CD4-positive, alpha-beta memory T cell (primary cell): ENCODE data around the gene ACADSB. TPM values are rescaled to one million over a fixed set of nuclear protein-coding genes. Genes with fewer than 3 reads are reported as not detected.

Experiments used
- CTCF ChIA-PET: fragments of 350-600 bp; sonication (Branson Sonifier 250); formaldehyde crosslinking; loops from one replicate; lab custom pipeline; 2021; ENCODE audit warnings: inconsistent platforms; ENCODE audit not compliant: partially characterized antibody; lab: Charles Lee
- POLR2A ChIA-PET: fragments of 350-600 bp; sonication (Branson Sonifier 250); formaldehyde crosslinking; loops from one replicate; lab custom pipeline; 2021; ENCODE audit not compliant: partially characterized antibody; lab: Charles Lee
- DNase-seq, 5 donors: peaks; one replicate each; pipeline versions ENCODE4 v3.0.0 to v3.0.0-alpha.2; 2020 to 2022; ENCODE audit warnings: mixed read lengths in 1 of 5
- H3K27ac ChIP-seq: one replicate; pipeline ENCODE4 v1.7.0; 2013; ENCODE audit warnings: low read depth, low read length
- H3K27me3 ChIP-seq: 2 replicates; pipeline ENCODE4 v1.7.0; 2013; ENCODE audit warnings: mild to moderate bottlenecking, low read length, moderate library complexity; ENCODE audit not compliant: insufficient read depth
- H3K36me3 ChIP-seq: 2 replicates; pipeline ENCODE4 v1.7.0; 2013; ENCODE audit warnings: mild to moderate bottlenecking, low read length, moderate library complexity; ENCODE audit not compliant: insufficient read depth
- H3K4me1 ChIP-seq: 2 replicates; pipeline ENCODE4 v1.7.0; 2013; ENCODE audit warnings: mild to moderate bottlenecking, low read length, moderate library complexity; ENCODE audit not compliant: insufficient read depth
- H3K4me3 ChIP-seq, 2 donors: one replicate each; pipeline ENCODE4 v1.7.0; 2013; ENCODE audit warnings: low read length in 2 of 2, mild to moderate bottlenecking in 1 of 2
- H3K9me3 ChIP-seq, 2 donors: one replicate each; pipeline ENCODE4 v1.7.0; 2013; ENCODE audit warnings: low read length in 2 of 2, control low read depth in 1 of 2; ENCODE audit not compliant: control insufficient read depth in 1 of 2
- H3K27ac Mint-ChIP-seq, 7 donors: one replicate each; pipeline ENCODE4 v1.8.0; 2020 to 2021; ENCODE audit warnings: mixed read lengths in 7 of 7, mild to moderate bottlenecking in 6 of 7, inconsistent platforms in 3 of 7, moderate library complexity in 3 of 7
- H3K27me3 Mint-ChIP-seq, 2 donors: one replicate each; pipeline ENCODE4 v1.8.0; 2020 to 2021; ENCODE audit warnings: mixed read lengths in 2 of 2
- H3K36me3 Mint-ChIP-seq, 2 donors: one replicate each; pipeline ENCODE4 v1.8.0; 2020 to 2021; ENCODE audit warnings: mixed read lengths in 2 of 2, inconsistent platforms in 1 of 2, mild to moderate bottlenecking in 1 of 2
- H3K4me1 Mint-ChIP-seq, 4 donors: one replicate each; pipeline ENCODE4 v1.8.0; 2020 to 2021; ENCODE audit warnings: mixed read lengths in 4 of 4, mild to moderate bottlenecking in 1 of 4
- H3K4me3 Mint-ChIP-seq, 8 donors: one replicate each; pipeline ENCODE4 v1.8.0; 2020 to 2021; ENCODE audit warnings: mixed read lengths in 8 of 8, mild to moderate bottlenecking in 7 of 8, moderate library complexity in 6 of 8, inconsistent platforms in 3 of 8
- H3K9me3 Mint-ChIP-seq, 8 donors: one replicate each; pipeline ENCODE4 v1.8.0; 2020 to 2021; ENCODE audit warnings: mixed read lengths in 8 of 8, mild to moderate bottlenecking in 5 of 8, inconsistent platforms in 3 of 8, moderate library complexity in 1 of 8
- intact Hi-C: fragments of 100-400 bp; cut with micrococcal nuclease; formaldehyde crosslinking; loops from one replicate; pipeline ENCODE4 v1.15.1; 2023
- polyA plus RNA-seq, 2 donors: library from polyadenylated mRNA; unstranded; fragments of 300-500 nt; fragmentation: Illumina TruSeq; gene quantifications; one replicate each; pipeline ENCODE4 v1.2.3, GENCODE V29; 2021
- total RNA-seq, 2 experiments: library from RNA; stranded (reverse); gene quantifications; one replicate each; pipeline ENCODE4 v1.2.3, GENCODE V29; 2021

Gene ACADSB
- total and polyA plus RNA-seq, 4 experiments from 2014 or later = 26.9 to 45.3 (median 36.0) TPM

DNA sequence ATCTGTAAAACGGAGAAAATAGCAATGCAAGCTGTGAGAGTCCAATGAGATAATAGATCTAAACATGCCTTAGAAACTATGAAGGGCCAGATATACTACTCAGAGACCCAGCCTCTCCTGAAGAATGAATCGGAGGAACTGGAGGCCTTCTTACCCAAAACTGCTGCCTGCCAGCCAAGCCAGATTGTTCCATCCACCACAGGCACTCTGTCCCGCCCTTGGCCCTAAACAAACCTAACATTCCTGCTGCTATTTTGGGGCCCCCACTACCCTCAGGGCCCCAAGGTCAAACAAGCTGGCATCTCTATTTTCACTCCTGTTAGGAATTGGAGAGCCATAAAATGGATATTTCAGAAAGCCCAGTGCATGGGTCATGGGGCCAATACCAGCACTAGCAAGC lies 79.0 kb downstream of the ACADSB start:
- H3K4me1 Mint-ChIP-seq = peaks cover 0 to 2% (median 0%) of the 10 kb centered on the region in 4 donors
- Histone ChIP-seq H3K9me3 (no peaks in the 10 kb centered on the region), H3K27me3 (no peaks in the 10 kb centered on the region), H3K4me3 (no peak overlapping the region), H3K27ac (no peak overlapping the region), H3K36me3 (no peaks in the 10 kb centered on the region), H3K4me1 (no peaks in the 10 kb centered on the region)
- H3K27ac Mint-ChIP-seq = no peak overlapping the region
- peaks cover 4 to 7% of the 10 kb centered on the region in 2 donors for H3K27me3 Mint-ChIP-seq
- no peak overlapping the region for H3K4me3 Mint-ChIP-seq
- intact Hi-C loops = no loop called here
- peaks cover 0 to 6% (median 1%) of the 10 kb centered on the region in 8 donors for H3K9me3 Mint-ChIP-seq
- ChIA-PET CTCF (no interaction called here), POLR2A (no interaction called here)
- H3K36me3 Mint-ChIP-seq = no peaks in the 10 kb centered on the region
- DNase-seq = no peak

GRCh38 chr10:123092635-123093414 lies 84.0 kb downstream of the ACADSB start:
- ChIA-PET CTCF (no interaction called here), POLR2A (no interaction called here)
- no peaks in the 10 kb centered on the region for H3K4me1 ChIP-seq
- DNase-seq = no peak
- no peak overlapping the region for H3K27ac ChIP-seq
- intact Hi-C loops = no loop called here
- Mint-ChIP-seq H3K27ac (no peak overlapping the region), H3K36me3 (no peaks in the 10 kb centered on the region), H3K9me3 (no peaks in the 10 kb centered on the region), H3K4me1 (no peaks in the 10 kb centered on the region), H3K4me3 (no peak overlapping the region), H3K27me3 (peaks cover 12 to 29% of the 10 kb centered on the region in 2 donors)
- no peaks in the 10 kb centered on the region for H3K36me3 ChIP-seq
- H3K9me3 ChIP-seq = no peaks in the 10 kb centered on the region
- no peak overlapping the region for H3K4me3 ChIP-seq
- H3K27me3 ChIP-seq = no peaks in the 10 kb centered on the region

DNA sequence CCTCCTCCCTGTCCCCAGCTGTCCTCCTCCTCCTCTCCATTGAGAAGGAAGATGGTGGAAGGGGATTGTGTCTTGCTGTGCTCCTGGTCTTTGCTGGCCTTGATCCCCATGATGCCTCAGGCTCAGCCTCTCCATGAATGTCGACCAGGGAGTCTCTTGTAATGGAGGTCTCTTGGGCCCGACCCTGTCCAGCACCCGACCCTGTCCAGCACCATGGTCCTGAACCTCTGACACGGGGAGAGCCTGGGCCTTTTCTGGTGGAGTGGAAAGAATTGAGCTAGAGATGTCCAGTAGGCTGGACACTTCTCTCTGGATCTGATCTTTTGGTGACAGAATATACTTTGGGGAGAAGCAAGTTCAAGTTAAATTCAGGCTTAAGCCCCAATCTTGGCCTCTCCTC lies 84.7 kb downstream of the ACADSB start:
- CTCF ChIA-PET = no interaction called here
- DNase-seq = no peak
- H3K36me3 Mint-ChIP-seq = no peaks in the 10 kb centered on the region
- H3K4me1 ChIP-seq = no peaks in the 10 kb centered on the region
- H3K27ac ChIP-seq = no peak overlapping the region
- POLR2A ChIA-PET = no interaction called here
- peaks cover 12 to 29% of the 10 kb centered on the region in 2 donors for H3K27me3 Mint-ChIP-seq
- H3K36me3 ChIP-seq = no peaks in the 10 kb centered on the region
- H3K27ac Mint-ChIP-seq = no peak overlapping the region
- no peaks in the 10 kb centered on the region for H3K9me3 Mint-ChIP-seq
- no peaks in the 10 kb centered on the region for H3K27me3 ChIP-seq
- H3K4me3 ChIP-seq = no peak overlapping the region
- intact Hi-C loops = no loop called here
- H3K4me3 Mint-ChIP-seq = no peak overlapping the region
- H3K4me1 Mint-ChIP-seq = no peaks in the 10 kb centered on the region
- no peaks in the 10 kb centered on the region for H3K9me3 ChIP-seq

DNA sequence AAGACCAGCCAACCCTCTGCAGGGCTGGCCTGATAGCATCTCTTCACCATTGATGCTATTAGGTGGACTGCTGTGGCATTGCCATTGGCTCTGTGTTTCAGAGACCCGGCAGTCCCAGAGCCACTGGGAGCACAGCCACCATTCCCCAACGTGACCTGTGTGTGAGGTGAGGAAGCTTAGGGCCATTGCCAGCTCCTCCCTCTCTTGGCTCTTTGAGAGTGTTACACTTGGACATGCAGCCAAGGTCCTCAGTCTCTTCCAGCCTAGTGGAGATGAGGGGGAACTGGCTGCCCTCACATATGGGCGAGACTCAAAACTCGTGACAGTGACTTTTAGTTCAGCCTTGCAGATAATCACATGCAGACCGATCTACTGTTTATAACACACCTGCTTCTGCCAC lies 87.6 kb downstream of the ACADSB start:
- H3K27ac Mint-ChIP-seq = no peak overlapping the region
- H3K4me3 ChIP-seq = no peak overlapping the region
- H3K9me3 Mint-ChIP-seq = no peaks in the 10 kb centered on the region
- H3K4me3 Mint-ChIP-seq = no peak overlapping the region
- H3K27ac ChIP-seq = no peak overlapping the region
- no peaks in the 10 kb centered on the region for H3K4me1 ChIP-seq
- POLR2A ChIA-PET = no interaction called here
- CTCF ChIA-PET = no interaction called here
- H3K36me3 Mint-ChIP-seq = no peaks in the 10 kb centered on the region
- no peaks in the 10 kb centered on the region for H3K27me3 ChIP-seq
- DNase-seq = no peak
- no peaks in the 10 kb centered on the region for H3K9me3 ChIP-seq
- no peaks in the 10 kb centered on the region for H3K36me3 ChIP-seq
- peaks cover 12 to 28% of the 10 kb centered on the region in 2 donors for H3K27me3 Mint-ChIP-seq
- no peaks in the 10 kb centered on the region for H3K4me1 Mint-ChIP-seq
- intact Hi-C loops = no loop called here

DNA sequence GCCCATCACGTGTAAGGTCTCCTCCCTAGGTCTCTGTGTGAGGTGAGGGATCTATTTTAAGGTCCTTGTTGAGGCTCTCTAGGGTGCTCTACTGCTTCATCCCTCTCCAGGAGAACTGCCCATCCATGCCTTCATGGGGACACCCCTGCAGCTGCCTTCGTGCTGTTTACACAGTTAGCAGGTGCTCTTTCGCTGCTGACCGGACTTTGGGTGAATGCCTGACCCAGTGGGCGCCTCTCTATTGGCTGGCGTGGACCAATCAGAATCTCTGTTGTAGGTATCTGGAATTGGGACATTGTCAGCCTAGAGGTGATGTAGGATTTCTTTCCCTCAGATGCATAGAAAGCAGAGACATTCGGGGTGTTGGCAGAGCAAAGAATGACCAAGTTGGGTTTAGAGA lies 88.2 kb downstream of the ACADSB start:
- intact Hi-C loops = no loop called here

GRCh38 chr10:123100030-123100762 lies 91.4 kb downstream of the ACADSB start:
- Histone ChIP-seq H3K27ac (no peak overlapping the region), H3K9me3 (no peaks in the 10 kb centered on the region), H3K4me3 (no peak overlapping the region), H3K36me3 (no peaks in the 10 kb centered on the region), H3K27me3 (no peaks in the 10 kb centered on the region), H3K4me1 (no peaks in the 10 kb centered on the region)
- H3K4me3 Mint-ChIP-seq = no peak overlapping the region
- POLR2A ChIA-PET = no interaction called here
- CTCF ChIA-PET = no interaction called here
- H3K27ac Mint-ChIP-seq = peak overlapping the region in 1 of 7 donors; percentile 57
- H3K4me1 Mint-ChIP-seq = no peaks in the 10 kb centered on the region
- intact Hi-C loops = no loop called here
- H3K36me3 Mint-ChIP-seq = no peaks in the 10 kb centered on the region
- peaks cover 4 to 15% of the 10 kb centered on the region in 2 donors for H3K27me3 Mint-ChIP-seq
- no peak for DNase-seq
- no peaks in the 10 kb centered on the region for H3K9me3 Mint-ChIP-seq

More for the DNA sequence above, 88.2 kb downstream of the ACADSB start:
- Histone ChIP-seq H3K27me3 (no peaks in the 10 kb centered on the region), H3K36me3 (no peaks in the 10 kb centered on the region), H3K27ac (no peak overlapping the region), H3K4me1 (no peaks in the 10 kb centered on the region), H3K9me3 (no peaks in the 10 kb centered on the region), H3K4me3 (no peak overlapping the region)
- ChIA-PET CTCF (no interaction called here), POLR2A (no interaction called here)
- H3K9me3 Mint-ChIP-seq = no peaks in the 10 kb centered on the region
- H3K4me1 Mint-ChIP-seq = no peaks in the 10 kb centered on the region
- H3K36me3 Mint-ChIP-seq = no peaks in the 10 kb centered on the region
- no peak overlapping the region for H3K27ac Mint-ChIP-seq
- H3K4me3 Mint-ChIP-seq = no peak overlapping the region
- no peak for DNase-seq
- peaks cover 12 to 28% of the 10 kb centered on the region in 2 donors for H3K27me3 Mint-ChIP-seq

DNA sequence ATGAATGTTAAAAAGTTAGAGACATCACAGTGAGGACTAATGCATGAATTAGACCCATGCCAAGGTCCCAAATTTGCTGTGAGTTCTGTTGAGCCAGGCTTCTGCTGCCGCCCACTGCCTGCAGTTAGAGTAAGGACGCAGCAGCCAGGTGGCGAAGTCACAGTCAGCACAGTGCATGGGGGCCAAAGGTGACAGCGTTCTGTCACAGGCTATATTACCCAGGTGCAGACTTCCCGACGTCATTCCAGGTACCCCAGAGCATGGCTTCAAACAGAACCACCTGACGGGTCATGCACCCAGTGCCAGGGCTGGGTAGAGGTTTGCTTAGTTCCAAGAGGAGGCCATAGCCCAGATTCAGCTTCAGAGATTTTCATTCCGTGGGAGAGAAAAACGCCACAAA lies 93.1 kb downstream of the ACADSB start:
- H3K9me3 ChIP-seq = no peaks in the 10 kb centered on the region
- Mint-ChIP-seq H3K4me1 (no peaks in the 10 kb centered on the region), H3K36me3 (no peaks in the 10 kb centered on the region), H3K4me3 (no peak overlapping the region), H3K27ac (no peak overlapping the region), H3K27me3 (peaks cover 4 to 7% of the 10 kb centered on the region in 2 donors), H3K9me3 (no peaks in the 10 kb centered on the region)
- CTCF ChIA-PET = no interaction called here
- H3K4me3 ChIP-seq = no peak overlapping the region
- H3K4me1 ChIP-seq = no peaks in the 10 kb centered on the region
- no peak for DNase-seq
- POLR2A ChIA-PET = no interaction called here
- no peak overlapping the region for H3K27ac ChIP-seq
- intact Hi-C loops = no loop called here
- no peaks in the 10 kb centered on the region for H3K36me3 ChIP-seq
- no peaks in the 10 kb centered on the region for H3K27me3 ChIP-seq
